Smooth muscle cell (in vitro differentiated cells): ENCODE results near the gene CENPC. TPM values are rescaled to one million over a fixed set of nuclear protein-coding genes. Genes with fewer than 3 reads are reported as not detected.

Experiments used
- DNase-seq: peaks from one replicate; lab custom pipeline; 2025; ENCODE audit not compliant: unreplicated experiment; lab: John Stamatoyannopoulos, UW
- H2AFZ ChIP-seq: fragments of 200-600 bp; sonication (generic); 2 replicates; pipeline ENCODE4 v1.6.0; 2016; ENCODE audit warnings: antibody characterized with exemption, low read depth, mild to moderate bottlenecking
- H3F3A ChIP-seq: fragments of 200-600 bp; sonication (generic); 2 replicates; pipeline ENCODE4 v1.6.0; 2017; ENCODE audit warnings: antibody characterized with exemption, low read depth
- H3K27ac ChIP-seq: fragments of 200-600 bp; sonication (generic); 2 replicates; pipeline ENCODE4 v1.5.1; 2016; ENCODE audit warnings: low read depth, mild to moderate bottlenecking
- H3K27me3 ChIP-seq: fragments of 200-600 bp; sonication (generic); 2 replicates; pipeline ENCODE4 v1.6.1; 2016; ENCODE audit warnings: low read depth, mild to moderate bottlenecking
- H3K36me3 ChIP-seq: fragments of 200-600 bp; sonication (generic); 2 replicates; pipeline ENCODE4 v1.5.1; 2016; ENCODE audit warnings: low read depth
- H3K4me1 ChIP-seq: fragments of 200-600 bp; sonication (generic); 2 replicates; pipeline ENCODE4 v1.5.1; 2016; ENCODE audit warnings: low read depth
- H3K4me2 ChIP-seq: fragments of 200-600 bp; sonication (generic); 2 replicates; pipeline ENCODE4 v1.6.0; 2016; ENCODE audit warnings: mild to moderate bottlenecking
- H3K4me3 ChIP-seq: fragments of 200-600 bp; sonication (generic); 2 replicates; pipeline ENCODE4 v1.5.1; 2016; ENCODE audit warnings: mild to moderate bottlenecking
- H3K79me2 ChIP-seq: fragments of 200-600 bp; sonication (generic); 2 replicates; pipeline ENCODE4 v1.6.0; 2016; ENCODE audit warnings: low read depth, mild to moderate bottlenecking
- H3K9ac ChIP-seq: fragments of 200-600 bp; sonication (generic); 2 replicates; pipeline ENCODE4 v1.6.0; 2016; ENCODE audit warnings: low read depth
- H3K9me3 ChIP-seq: fragments of 200-600 bp; sonication (generic); replicated peaks from 2 replicates; pipeline ENCODE4 v1.5.1; 2016; ENCODE audit warnings: low read depth
- H4K20me1 ChIP-seq: fragments of 200-600 bp; sonication (generic); 2 replicates; pipeline ENCODE4 v1.6.0; 2016; ENCODE audit warnings: low read depth
- WGBS: methylation state at CpG from one replicate; pipeline ENCODE4 v1.1.7; 2016; ENCODE audit warnings: low lambda C conversion rate; 5-methylcytosine and 5-hydroxymethylcytosine counted together
- polyA plus RNA-seq: library from polyadenylated mRNA; unstranded; fragments of >200 nt; fragmentation: Nextera tagmentation; extraction: Ambion mirVana; gene quantifications from 2 replicates; pipeline ENCODE4 v1.2.1, GENCODE V29; 2016
- total RNA-seq: library from RNA; depleted of rRNA; stranded (reverse); fragments of >200 nt; gene quantifications from 2 replicates; pipeline ENCODE4 v1.2.3, GENCODE V29; 2014
- TF ChIP-seq, protein P1 (sequence below): fragments of 200-600 bp; sonication (generic); IDR thresholded peaks from 2 replicates; pipeline ENCODE4 v1.5.1; 2017; ENCODE audit warnings: borderline replicate concordance, mild to moderate bottlenecking, antibody characterized with exemption; ENCODE audit not compliant: insufficient read depth, poor library complexity, severe bottlenecking

The CENPC gene
- total and polyA plus RNA-seq, 2 experiments from 2014 or later = 11.2 to 22.3 TPM

DNA sequence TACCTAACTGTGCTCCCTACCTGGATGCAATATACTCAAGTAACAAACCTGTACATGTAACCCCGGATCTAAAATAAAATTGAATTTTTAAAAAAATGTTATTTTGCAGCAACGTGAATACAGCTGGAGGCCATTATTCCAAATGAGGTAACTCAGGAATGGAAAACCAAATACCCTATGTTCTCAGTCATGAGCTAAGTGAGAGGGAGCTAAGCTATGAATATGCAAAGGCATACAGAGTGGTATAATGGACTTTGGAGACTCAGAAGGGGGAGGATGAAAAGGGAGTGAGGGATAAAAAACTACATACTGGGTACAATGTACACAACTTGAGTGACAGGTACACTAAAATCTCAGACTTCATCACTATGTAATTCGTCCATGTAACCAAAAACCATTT, 78.6 kb downstream of the CENPC start:
- no peak overlapping the region for H3K9ac ChIP-seq
- no peak overlapping the region for H3K4me3 ChIP-seq
- H3K27ac ChIP-seq = no peak overlapping the region
- H3F3A ChIP-seq = no peaks in the 10 kb centered on the region
- TF ChIP-seq, protein P1, sequence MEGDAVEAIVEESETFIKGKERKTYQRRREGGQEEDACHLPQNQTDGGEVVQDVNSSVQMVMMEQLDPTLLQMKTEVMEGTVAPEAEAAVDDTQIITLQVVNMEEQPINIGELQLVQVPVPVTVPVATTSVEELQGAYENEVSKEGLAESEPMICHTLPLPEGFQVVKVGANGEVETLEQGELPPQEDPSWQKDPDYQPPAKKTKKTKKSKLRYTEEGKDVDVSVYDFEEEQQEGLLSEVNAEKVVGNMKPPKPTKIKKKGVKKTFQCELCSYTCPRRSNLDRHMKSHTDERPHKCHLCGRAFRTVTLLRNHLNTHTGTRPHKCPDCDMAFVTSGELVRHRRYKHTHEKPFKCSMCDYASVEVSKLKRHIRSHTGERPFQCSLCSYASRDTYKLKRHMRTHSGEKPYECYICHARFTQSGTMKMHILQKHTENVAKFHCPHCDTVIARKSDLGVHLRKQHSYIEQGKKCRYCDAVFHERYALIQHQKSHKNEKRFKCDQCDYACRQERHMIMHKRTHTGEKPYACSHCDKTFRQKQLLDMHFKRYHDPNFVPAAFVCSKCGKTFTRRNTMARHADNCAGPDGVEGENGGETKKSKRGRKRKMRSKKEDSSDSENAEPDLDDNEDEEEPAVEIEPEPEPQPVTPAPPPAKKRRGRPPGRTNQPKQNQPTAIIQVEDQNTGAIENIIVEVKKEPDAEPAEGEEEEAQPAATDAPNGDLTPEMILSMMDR = no peak
- no peaks in the 10 kb centered on the region for H3K27me3 ChIP-seq
- H3K79me2 ChIP-seq = no peaks in the 10 kb centered on the region
- no peaks in the 10 kb centered on the region for H3K4me1 ChIP-seq
- DNase-seq = no peak
- H3K36me3 ChIP-seq = no peaks in the 10 kb centered on the region
- H2AFZ ChIP-seq = no peak overlapping the region
- 99% methylated on average over 3 of the region's 3 CpGs for WGBS
- no peaks in the 10 kb centered on the region for H4K20me1 ChIP-seq
- no peak overlapping the region for H3K4me2 ChIP-seq
- H3K9me3 ChIP-seq = no peaks in the 10 kb centered on the region

DNA sequence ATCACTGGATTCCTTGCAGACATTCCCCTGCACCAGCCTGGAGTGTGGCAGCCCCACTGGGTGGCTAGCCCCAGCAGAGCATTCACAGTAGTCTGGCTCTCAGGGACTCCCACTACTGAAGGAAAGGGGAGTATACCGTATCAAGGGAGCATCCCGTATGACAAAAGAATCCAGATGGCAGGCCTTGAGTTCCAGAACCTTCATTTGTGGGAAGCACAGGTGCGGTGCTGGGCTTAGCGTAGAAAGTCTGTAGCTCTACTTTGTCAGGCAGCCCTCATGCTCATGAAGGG, 79.6 kb downstream of the CENPC start:
- Histone ChIP-seq H4K20me1 (no peaks in the 10 kb centered on the region), H3F3A (no peaks in the 10 kb centered on the region), H3K4me3 (no peak overlapping the region), H3K9me3 (no peaks in the 10 kb centered on the region), H3K4me1 (no peaks in the 10 kb centered on the region), H3K79me2 (no peaks in the 10 kb centered on the region), H3K4me2 (no peak overlapping the region), H3K36me3 (no peaks in the 10 kb centered on the region), H3K27ac (no peak overlapping the region), H2AFZ (no peak overlapping the region), H3K9ac (no peak overlapping the region), H3K27me3 (no peaks in the 10 kb centered on the region)
- DNase-seq = no peak
- WGBS = 58% methylated on average over 4 of the region's 4 CpGs
- TF ChIP-seq, protein P1 = no peak

GRCh38 chr4:67465032-67465762, 80.1 kb downstream of the CENPC start:
- Histone ChIP-seq H3K36me3 (no peaks in the 10 kb centered on the region), H4K20me1 (no peaks in the 10 kb centered on the region), H3K4me3 (no peak overlapping the region), H3K27ac (no peak overlapping the region), H3K9ac (no peak overlapping the region), H3K79me2 (no peaks in the 10 kb centered on the region), H3K27me3 (no peaks in the 10 kb centered on the region), H3K4me2 (no peak overlapping the region), H3K9me3 (no peaks in the 10 kb centered on the region), H3F3A (no peaks in the 10 kb centered on the region), H2AFZ (no peak overlapping the region), H3K4me1 (no peaks in the 10 kb centered on the region)
- 85% methylated on average over 7 of the region's 7 CpGs for WGBS
- TF ChIP-seq, protein P1 = no peak
- DNase-seq = no peak

DNA sequence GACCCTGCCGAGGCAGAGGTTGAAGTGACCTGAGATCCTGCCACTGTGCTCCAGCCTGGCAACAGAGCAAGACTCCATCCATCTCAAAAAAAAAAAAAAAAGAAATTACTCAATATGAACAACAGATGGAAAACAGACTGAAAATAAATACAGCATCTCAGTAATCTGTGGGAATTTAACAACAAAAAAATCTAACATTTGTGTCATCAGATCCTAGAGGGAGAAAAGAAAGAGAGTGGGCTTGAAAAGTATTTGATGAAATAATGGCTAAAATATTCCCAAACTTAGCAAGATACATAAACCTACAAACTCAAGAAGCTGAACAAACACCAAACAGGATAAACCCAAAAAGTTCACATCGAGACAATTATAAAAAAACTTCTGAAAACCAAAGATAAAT, 84.7 kb downstream of the CENPC start:
- Histone ChIP-seq H4K20me1 (no peaks in the 10 kb centered on the region), H3K9ac (no peak overlapping the region), H3K4me3 (no peak overlapping the region), H3K79me2 (no peaks in the 10 kb centered on the region), H3K36me3 (no peaks in the 10 kb centered on the region), H3K4me2 (no peak overlapping the region), H3K27me3 (no peaks in the 10 kb centered on the region), H3K27ac (no peak overlapping the region), H3F3A (no peaks in the 10 kb centered on the region), H2AFZ (no peak overlapping the region), H3K9me3 (no peaks in the 10 kb centered on the region), H3K4me1 (no peaks in the 10 kb centered on the region)
- DNase-seq = no peak
- WGBS = 92% methylated on average over 2 of the region's 2 CpGs
- TF ChIP-seq, protein P1 = no peak
